Karpas-422 (cell line): ENCODE data around the gene AJAP1. TPM values are rescaled to one million over a fixed set of nuclear protein-coding genes. Genes with fewer than 3 reads are reported as not detected.

Experiments used
- DNase-seq: peaks from one replicate; pipeline ENCODE4 v3.0.0-alpha.2; 2015
- H2AFZ ChIP-seq: fragments of 200-600 bp; sonication (generic); 2 replicates; pipeline ENCODE4 v1.6.1; 2014; ENCODE audit warnings: antibody characterized with exemption, low read length, mixed read lengths
- H3K27ac ChIP-seq: fragments of 200-600 bp; sonication (generic); 2 replicates; pipeline ENCODE4 v1.5.1; 2014; ENCODE audit warnings: mild to moderate bottlenecking, low read length, moderate library complexity
- H3K27me3 ChIP-seq: fragments of 200-600 bp; sonication (generic); 2 replicates; pipeline ENCODE4 v1.6.1; 2014; ENCODE audit warnings: low read length, mixed read lengths
- H3K36me3 ChIP-seq: fragments of 200-600 bp; sonication (generic); 2 replicates; pipeline ENCODE4 v1.6.1; 2014; ENCODE audit warnings: low read length, mixed read lengths; ENCODE audit not compliant: insufficient read depth
- H3K4me1 ChIP-seq: fragments of 200-600 bp; sonication (generic); 2 replicates; pipeline ENCODE4 v1.6.1; 2014; ENCODE audit warnings: mild to moderate bottlenecking, low read length, mixed read lengths
- H3K4me2 ChIP-seq: fragments of 200-600 bp; sonication (generic); 2 replicates; pipeline ENCODE4 v1.6.1; 2014; ENCODE audit warnings: low read length, low read depth, mild to moderate bottlenecking; ENCODE audit not compliant: poor library complexity, severe bottlenecking
- H3K4me3 ChIP-seq: fragments of 200-600 bp; sonication (generic); 2 replicates; pipeline ENCODE4 v1.5.1; 2014; ENCODE audit warnings: mild to moderate bottlenecking, antibody characterized with exemption, low read length, mixed read lengths
- H3K79me2 ChIP-seq: fragments of 200-600 bp; sonication (generic); 2 replicates; pipeline ENCODE4 v1.6.1; 2014; ENCODE audit warnings: mild to moderate bottlenecking, low read length, mixed read lengths
- H3K9ac ChIP-seq: fragments of 200-600 bp; sonication (generic); 2 replicates; pipeline ENCODE4 v1.6.0; 2014; ENCODE audit warnings: low read length
- H3K9me2 ChIP-seq: fragments of 200-600 bp; sonication (generic), shearing (Covaris generic); replicated peaks from 2 replicates; pipeline ENCODE4 v1.6.0; 2014; ENCODE audit warnings: mild to moderate bottlenecking, low read length, moderate library complexity; ENCODE audit not compliant: insufficient read depth
- H3K9me3 ChIP-seq: fragments of 300-700, 200-600 bp; sonication (generic); 2 replicates; pipeline ENCODE4 v1.6.1; 2014; ENCODE audit warnings: low read length, mixed read lengths
- H4K20me1 ChIP-seq: fragments of 200-600 bp; sonication (generic); 2 replicates; pipeline ENCODE4 v1.6.1; 2014; ENCODE audit warnings: mild to moderate bottlenecking, antibody characterized with exemption, low read length, low read depth; ENCODE audit not compliant: insufficient read depth
- total RNA-seq: library from RNA; depleted of rRNA; stranded (reverse); fragments of >200 nt; shearing (Covaris generic); gene quantifications from 2 replicates; pipeline ENCODE4 v1.2.3, GENCODE V29; 2014; ENCODE audit warnings: low replicate concordance

AJAP1 gene
- total RNA-seq, 1 experiment from 2014 or later: not detected

DNA sequence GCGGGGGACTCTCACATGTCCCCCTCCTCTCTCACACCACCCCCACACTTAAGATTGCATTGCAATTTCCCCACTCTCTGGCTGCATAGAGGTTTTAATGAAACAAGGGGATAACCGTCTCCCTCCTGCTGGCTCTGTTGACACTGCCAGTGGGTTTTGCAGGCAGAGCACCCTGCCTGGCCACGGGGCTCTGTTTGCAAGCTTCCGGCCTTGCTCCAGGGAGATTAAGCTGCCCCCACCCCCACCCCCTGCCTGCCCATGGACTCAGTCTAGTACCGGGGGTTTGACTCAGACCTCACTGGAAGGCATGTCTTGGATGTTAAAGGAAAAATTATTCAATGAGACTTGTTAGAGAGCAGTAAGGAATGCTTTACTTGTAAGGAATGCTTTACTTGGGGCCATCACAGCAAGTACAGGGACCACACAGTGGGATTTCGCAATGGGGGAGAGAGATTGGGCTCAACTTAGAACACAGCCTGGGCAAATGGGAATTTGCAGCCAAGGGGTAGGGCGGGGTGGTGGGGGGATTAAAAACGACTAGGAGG lies 101.0 kb downstream of the AJAP1 start:
- Histone ChIP-seq H3K4me2 (no peak overlapping the region), H3K27me3 (0 out of 2 replicates have a peak, but pooled peaks cover 2% of the 10 kb centered on the region), H3K9ac (no peak overlapping the region)

GRCh38 chr1:4755864-4756504 lies 101.6 kb downstream of the AJAP1 start:
- H3K27me3 ChIP-seq: 0 out of 2 replicates have a peak, but pooled peaks cover 2% of the 10 kb centered on the region
- no peak overlapping the region for H3K4me3 ChIP-seq
- no peaks in the 10 kb centered on the region for H3K36me3 ChIP-seq
- no peaks in the 10 kb centered on the region for H3K4me1 ChIP-seq
- no peak overlapping the region for H3K4me2 ChIP-seq
- no peaks in the 10 kb centered on the region for H4K20me1 ChIP-seq
- no peaks in the 10 kb centered on the region for H3K79me2 ChIP-seq
- no peaks in the 10 kb centered on the region for H3K9me2 ChIP-seq
- no peaks in the 10 kb centered on the region for H3K9me3 ChIP-seq
- H3K9ac ChIP-seq: no peak overlapping the region
- DNase-seq: no peak
- H3K27ac ChIP-seq: no peak overlapping the region
- no peak overlapping the region for H2AFZ ChIP-seq

More for the DNA sequence above, 101.0 kb downstream of the AJAP1 start:
- no peak for DNase-seq
- no peaks in the 10 kb centered on the region for H3K9me3 ChIP-seq
- H3K79me2 ChIP-seq: no peaks in the 10 kb centered on the region
- H2AFZ ChIP-seq: no peak overlapping the region
- H3K4me1 ChIP-seq: no peaks in the 10 kb centered on the region
- no peaks in the 10 kb centered on the region for H3K9me2 ChIP-seq
- no peak overlapping the region for H3K27ac ChIP-seq
- no peak overlapping the region for H3K4me3 ChIP-seq
- no peaks in the 10 kb centered on the region for H4K20me1 ChIP-seq
- no peaks in the 10 kb centered on the region for H3K36me3 ChIP-seq

DNA sequence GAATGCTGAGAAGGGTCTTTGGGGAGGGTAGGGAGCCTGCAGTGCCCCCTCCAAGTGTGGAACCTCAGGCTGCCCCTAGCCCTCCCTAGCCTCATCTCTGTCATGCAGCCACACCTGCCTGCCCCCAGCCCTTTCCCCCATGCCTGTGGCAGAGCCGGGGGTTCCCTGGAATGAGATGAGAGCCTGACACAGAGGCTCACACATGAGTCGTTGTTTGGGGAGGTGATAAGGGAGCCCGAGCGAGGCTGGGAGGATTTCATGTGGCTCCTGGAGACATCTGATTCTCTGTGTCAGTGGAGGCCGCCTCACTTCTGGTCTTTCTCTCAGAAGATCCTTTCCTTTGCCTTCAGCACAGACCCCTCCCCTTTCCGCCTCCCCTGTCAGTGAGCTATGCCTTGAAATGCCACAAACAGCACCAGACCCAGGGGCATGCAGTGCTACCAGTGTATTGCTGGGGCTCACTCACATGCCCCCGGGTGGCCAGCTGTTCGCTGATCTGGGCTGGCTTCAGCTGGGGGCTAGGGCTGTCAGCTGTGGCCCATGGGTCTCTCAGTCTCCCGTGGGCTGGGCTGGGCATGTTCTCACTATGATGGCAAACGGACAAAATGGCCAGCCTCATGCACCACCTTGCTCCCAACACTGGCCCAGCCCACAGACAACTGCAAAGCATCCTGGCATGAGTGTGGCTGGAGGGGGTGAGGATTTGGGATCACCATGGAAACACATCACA lies 102.6 kb downstream of the AJAP1 start:
- no peaks in the 10 kb centered on the region for H3K4me1 ChIP-seq
- H3K9me2 ChIP-seq: no peaks in the 10 kb centered on the region
- no peaks in the 10 kb centered on the region for H3K79me2 ChIP-seq
- H2AFZ ChIP-seq: no peak overlapping the region
- no peaks in the 10 kb centered on the region for H3K36me3 ChIP-seq
- no peaks in the 10 kb centered on the region for H4K20me1 ChIP-seq
- H3K9ac ChIP-seq: no peak overlapping the region
- no peak overlapping the region for H3K4me3 ChIP-seq
- 0 out of 2 replicates have a peak, but pooled peaks cover 2% of the 10 kb centered on the region for H3K27me3 ChIP-seq
- no peak overlapping the region for H3K27ac ChIP-seq
- no peak for DNase-seq
- H3K9me3 ChIP-seq: no peaks in the 10 kb centered on the region
- H3K4me2 ChIP-seq: no peak overlapping the region

GRCh38 chr1:4759671-4760070 lies 105.3 kb downstream of the AJAP1 start:
- H3K27me3 ChIP-seq: 0 out of 2 replicates have a peak, but pooled peaks cover 2% of the 10 kb centered on the region
- no peaks in the 10 kb centered on the region for H3K36me3 ChIP-seq
- H3K9ac ChIP-seq: no peak overlapping the region
- H3K4me1 ChIP-seq: no peaks in the 10 kb centered on the region
- H4K20me1 ChIP-seq: no peaks in the 10 kb centered on the region
- H3K4me2 ChIP-seq: no peak overlapping the region
- no peaks in the 10 kb centered on the region for H3K9me2 ChIP-seq
- H3K79me2 ChIP-seq: no peaks in the 10 kb centered on the region
- no peak overlapping the region for H3K4me3 ChIP-seq
- H2AFZ ChIP-seq: no peak overlapping the region
- no peak for DNase-seq
- no peaks in the 10 kb centered on the region for H3K9me3 ChIP-seq
- no peak overlapping the region for H3K27ac ChIP-seq

DNA sequence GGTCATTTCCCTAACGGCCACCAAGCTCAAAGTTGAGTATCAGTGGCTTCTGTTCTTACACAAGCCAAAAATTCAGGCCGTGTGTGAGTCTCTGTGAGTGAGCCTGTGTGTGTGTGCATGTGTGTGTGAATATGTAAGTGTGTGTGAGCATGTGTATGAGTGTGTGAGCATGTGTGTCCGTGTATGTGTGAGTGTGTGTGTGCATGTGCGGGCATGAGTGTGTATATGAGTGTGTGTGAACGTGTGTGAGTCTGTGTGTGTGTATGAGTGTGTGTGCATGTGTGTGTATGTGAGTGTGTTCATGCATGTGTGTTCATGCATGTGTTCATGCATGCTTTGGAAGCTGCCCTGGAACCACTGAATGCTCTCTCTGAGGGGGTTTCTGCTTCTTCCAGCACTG lies 105.7 kb downstream of the AJAP1 start:
- Histone ChIP-seq H3K4me2 (no peak overlapping the region), H3K27ac (no peak overlapping the region), H3K9me2 (no peaks in the 10 kb centered on the region), H4K20me1 (no peaks in the 10 kb centered on the region), H2AFZ (no peak overlapping the region), H3K9ac (no peak overlapping the region), H3K79me2 (no peaks in the 10 kb centered on the region), H3K4me3 (no peak overlapping the region), H3K4me1 (no peaks in the 10 kb centered on the region), H3K9me3 (no peaks in the 10 kb centered on the region), H3K36me3 (no peaks in the 10 kb centered on the region), H3K27me3 (0 out of 2 replicates have a peak, but pooled peaks cover 2% of the 10 kb centered on the region)
- DNase-seq: no peak

DNA sequence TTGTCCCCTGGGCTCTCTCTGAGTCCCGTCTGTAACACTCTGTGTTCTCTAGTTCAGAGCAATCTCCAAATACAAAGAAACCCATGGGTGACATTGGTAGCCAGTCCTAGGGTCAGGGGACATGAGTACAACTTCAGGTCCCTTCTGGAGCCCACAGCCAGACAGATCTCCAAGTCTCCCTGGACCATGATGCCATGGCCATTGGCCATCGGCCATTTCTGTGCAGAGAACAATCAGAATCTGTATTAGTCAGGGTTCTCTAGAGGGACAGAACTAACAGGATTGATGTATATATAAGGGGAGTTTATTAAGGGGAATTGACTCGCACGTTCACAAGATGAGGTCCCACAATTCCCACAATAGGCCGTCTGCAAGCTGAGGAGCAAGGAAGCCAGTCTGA lies 106.9 kb downstream of the AJAP1 start:
- Histone ChIP-seq H3K27ac (no peak overlapping the region), H3K9me2 (no peaks in the 10 kb centered on the region), H2AFZ (no peak overlapping the region), H3K36me3 (no peaks in the 10 kb centered on the region), H3K79me2 (no peaks in the 10 kb centered on the region), H3K4me1 (no peaks in the 10 kb centered on the region), H3K27me3 (0 out of 2 replicates have a peak, but pooled peaks cover 2% of the 10 kb centered on the region), H3K9me3 (no peaks in the 10 kb centered on the region), H3K4me3 (no peak overlapping the region), H4K20me1 (no peaks in the 10 kb centered on the region), H3K4me2 (no peak overlapping the region), H3K9ac (no peak overlapping the region)
- DNase-seq: no peak

DNA sequence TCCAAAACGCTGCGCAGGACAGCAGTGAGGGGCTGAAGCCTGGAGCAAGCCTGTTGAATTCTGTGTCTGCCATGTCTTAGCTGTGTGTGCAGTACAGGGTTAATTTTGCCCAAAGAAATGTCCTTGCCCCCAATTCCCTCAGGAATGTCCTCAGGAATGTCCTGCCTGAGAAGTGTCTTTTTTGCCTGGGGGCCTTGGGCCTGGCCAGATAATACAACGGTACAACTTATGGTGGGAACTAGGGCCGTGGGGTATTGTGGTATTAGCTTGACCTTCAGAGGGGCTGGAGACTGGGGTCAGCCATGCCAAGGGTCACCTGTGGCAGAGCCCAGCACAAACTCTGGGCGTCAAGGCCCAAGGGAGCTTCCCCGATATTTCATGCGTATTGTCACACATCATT lies 107.7 kb downstream of the AJAP1 start:
- no peaks in the 10 kb centered on the region for H3K36me3 ChIP-seq
- H3K9me2 ChIP-seq: no peaks in the 10 kb centered on the region
- H3K9me3 ChIP-seq: no peaks in the 10 kb centered on the region
- H3K4me2 ChIP-seq: no peak overlapping the region
- no peaks in the 10 kb centered on the region for H3K4me1 ChIP-seq
- 0 out of 2 replicates have a peak, but pooled peaks cover 2% of the 10 kb centered on the region for H3K27me3 ChIP-seq
- DNase-seq: no peak
- no peaks in the 10 kb centered on the region for H3K79me2 ChIP-seq
- H4K20me1 ChIP-seq: no peaks in the 10 kb centered on the region
- H3K4me3 ChIP-seq: no peak overlapping the region
- no peak overlapping the region for H3K27ac ChIP-seq
- no peak overlapping the region for H2AFZ ChIP-seq
- H3K9ac ChIP-seq: no peak overlapping the region

DNA sequence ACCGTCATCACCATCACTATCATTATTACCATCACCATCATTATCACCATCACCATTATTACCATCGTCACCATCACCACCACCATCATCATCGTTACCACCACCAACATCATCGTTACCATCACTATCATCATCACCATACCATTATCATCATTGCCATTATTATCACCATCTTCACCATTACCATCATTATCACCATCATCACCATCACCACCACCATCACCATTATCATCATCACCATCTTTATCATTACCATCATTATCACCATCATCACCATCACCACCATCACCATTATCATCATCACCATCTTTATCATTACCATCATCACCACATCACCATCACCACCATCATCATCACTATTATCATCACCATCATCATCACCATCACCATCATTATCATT lies 112.9 kb downstream of the AJAP1 start:
- DNase-seq: no peak
- Histone ChIP-seq H3K9me3 (no peaks in the 10 kb centered on the region), H3K79me2 (no peaks in the 10 kb centered on the region), H3K27ac (no peak overlapping the region), H3K4me1 (no peaks in the 10 kb centered on the region), H3K9me2 (no peaks in the 10 kb centered on the region), H3K36me3 (no peaks in the 10 kb centered on the region), H3K27me3 (no peaks in the 10 kb centered on the region), H2AFZ (no peak overlapping the region), H3K4me2 (no peak overlapping the region), H3K9ac (no peak overlapping the region), H3K4me3 (no peak overlapping the region), H4K20me1 (no peaks in the 10 kb centered on the region)
